ENCODE results near the gene AGXT2. TPM values are rescaled to one million over a fixed set of nuclear protein-coding genes. Genes with fewer than 3 reads are reported as not detected.

AGXT2 gene
- total and polyA plus RNA-seq, 9 of the 15 experiments (the other 6 are each of a cell fraction or from before 2014, with no cell fraction given), result not detected

- TF ChIP-seq, protein P1, sequence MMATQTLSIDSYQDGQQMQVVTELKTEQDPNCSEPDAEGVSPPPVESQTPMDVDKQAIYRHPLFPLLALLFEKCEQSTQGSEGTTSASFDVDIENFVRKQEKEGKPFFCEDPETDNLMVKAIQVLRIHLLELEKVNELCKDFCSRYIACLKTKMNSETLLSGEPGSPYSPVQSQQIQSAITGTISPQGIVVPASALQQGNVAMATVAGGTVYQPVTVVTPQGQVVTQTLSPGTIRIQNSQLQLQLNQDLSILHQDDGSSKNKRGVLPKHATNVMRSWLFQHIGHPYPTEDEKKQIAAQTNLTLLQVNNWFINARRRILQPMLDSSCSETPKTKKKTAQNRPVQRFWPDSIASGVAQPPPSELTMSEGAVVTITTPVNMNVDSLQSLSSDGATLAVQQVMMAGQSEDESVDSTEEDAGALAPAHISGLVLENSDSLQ (IDR thresholded peaks at IDR 0.05), result no peak
These were observed 88.4 kb downstream of the AGXT2 start (continued) for GRCh38 chr5:34959323-34959722.

DNA sequence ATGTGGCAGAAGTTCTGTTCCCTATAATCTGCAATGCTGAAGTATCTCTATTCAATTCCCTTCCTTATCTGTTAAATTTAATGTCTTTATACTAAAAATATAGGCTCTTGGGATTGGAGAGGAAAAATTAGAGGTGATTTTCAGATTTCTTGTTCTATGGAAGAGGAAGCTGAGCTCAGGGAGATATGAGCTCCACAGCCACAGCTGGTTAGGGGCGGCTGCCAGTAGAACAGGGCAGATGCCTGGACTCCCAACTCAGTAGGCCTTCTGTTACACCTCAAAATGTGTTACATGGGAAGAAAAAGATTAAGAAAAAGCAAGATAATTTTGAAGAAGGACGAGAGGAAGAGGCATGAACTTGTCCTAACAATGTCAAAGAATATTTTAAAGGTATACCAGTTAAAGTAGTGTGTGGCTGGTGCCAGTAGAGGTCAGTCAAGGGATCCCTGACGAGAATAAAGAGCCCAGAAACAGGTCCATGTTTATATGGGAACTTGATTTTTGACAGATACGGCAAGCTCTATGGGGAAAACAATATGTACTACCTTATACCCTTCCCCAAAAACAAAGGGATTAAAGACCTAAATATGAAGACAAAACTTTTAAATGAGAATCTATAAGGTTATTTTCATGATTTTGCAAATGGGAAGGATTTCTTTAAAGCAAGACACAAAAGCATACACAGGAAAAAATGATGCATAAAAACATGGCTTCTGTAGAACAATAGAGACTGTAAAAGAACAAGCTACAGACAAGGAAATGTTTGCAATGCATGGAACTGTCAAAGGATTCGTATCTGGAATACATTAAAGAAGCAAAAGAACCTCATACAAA is 89.7 kb downstream of the AGXT2 start:
- peaks cover 36% of the 10 kb centered on the region for H3K36me3 ChIP-seq (ENCODE audit: control insufficient read depth, insufficient read depth, low read length)
- H3K4me1 ChIP-seq (replicated peaks in 1 of 2; ENCODE audit: control insufficient read depth in 2 of 2, insufficient read depth in 2 of 2, low read length in 2 of 2), result no peaks in the 10 kb centered on the region
- POLR2A ChIA-PET, result interaction anchor here (0.8 to 1.1 kb wide), 2 partner anchors 9 to 28 kb away, joined by 3 to 4 read pairs; no protein-coding TSS in a partner anchor
- H3K9ac ChIP-seq (ENCODE audit: insufficient read depth in 1 of 2, low read depth in 2 of 2, low read length in 2 of 2), result no peak overlapping the region
- intact Hi-C loops (cut with micrococcal nuclease) (loop anchor here (1.0 kb wide), 1 partner anchor 45 kb away; no protein-coding TSS in a partner anchor), in situ Hi-C loops (cut with MboI) (no loop called here)
- DNase-seq (ENCODE audit: extremely low read depth in 1 of 4, low spot score in 3 of 4) (peak; percentile 43 to 54 (median 46)), FAIRE-seq (peak; percentile 83), ATAC-seq (peak; percentile 91)
- H3K27ac ChIP-seq (ENCODE audit: extremely low read depth, low read depth, low read length), result no peak overlapping the region
- no peaks in the 10 kb centered on the region for H4K20me1 ChIP-seq (replicated peaks; ENCODE audit: control insufficient read depth, insufficient read depth, low read length)
- H3K4me3 ChIP-seq, result no peak overlapping the region
- BruUV-seq (replicated peaks), result no TSS peak
- no peak overlapping the region for H2AFZ ChIP-seq (ENCODE audit: low read depth, low read length)
- H3K79me2 ChIP-seq (ENCODE audit: control insufficient read depth, insufficient read depth, low read length), result no peaks in the 10 kb centered on the region
- no peaks in the 10 kb centered on the region for H3K27me3 ChIP-seq (ENCODE audit: control insufficient read depth in 2 of 2, insufficient read depth in 2 of 2, low read length in 2 of 2)
- CTCF ChIA-PET (ENCODE audit: low intra/inter-chr PET ratio), result interaction anchor here (1.3 kb wide), 1 partner anchor 45 kb away, joined by 8 read pairs; no protein-coding TSS in a partner anchor
- no peak overlapping the region for H3K4me2 ChIP-seq (ENCODE audit: insufficient read depth, low read length)
- WGBS (ENCODE audit: insufficient coverage, low coverage, missing lambda C conversion rate), result 43% methylated on average over 5 of the region's 5 CpGs
- H3K9me1 ChIP-seq (ENCODE audit: control insufficient read depth, insufficient read depth, low read length), result no peaks in the 10 kb centered on the region
- no peaks in the 10 kb centered on the region for H3K9me3 ChIP-seq (replicated peaks; ENCODE audit: control insufficient read depth, insufficient read depth, low read depth, low read length)
- TF ChIP-seq CBX3 (IDR thresholded peaks at IDR 0.05; ENCODE audit: borderline replicate concordance in 1 of 2, low read length in 2 of 2) (no peak), ZNF143 (CRISPR knock-in tag; IDR thresholded peaks at IDR 0.05) (no peak), RAD21 (CRISPR knock-in tag; conservative IDR thresholded peaks at IDR 0.05 in 1 of 2, IDR thresholded peaks at IDR 0.05 in 1 of 2) (peak in 1 of 2 experiments; percentile 32; a peak in 2 of 4 replicates), CREM (IDR thresholded peaks at IDR 0.05; ENCODE audit: low read depth) (0 out of 2 replicates have a peak, but pooled peaks have one; percentile 6), PML (IDR thresholded peaks at IDR 0.05; ENCODE audit: low read length) (no peak), KDM1A (IDR thresholded peaks at IDR 0.05) (no peak), ZNF436 (CRISPR knock-in tag; IDR thresholded peaks at IDR 0.05) (no peak), NELFE (IDR thresholded peaks at IDR 0.05; ENCODE audit: insufficient read depth, insufficient read length) (no peak), PRMT5 (CRISPR knock-in tag; IDR thresholded peaks at IDR 0.05) (no peak), POLR2H (tag; IDR thresholded peaks at IDR 0.05; ENCODE audit: low read depth) (no peak), ZKSCAN1 (IDR thresholded peaks at IDR 0.05; ENCODE audit: low read depth, low read length) (no peak), SREBF2 (CRISPR knock-in tag; IDR thresholded peaks at IDR 0.05) (no peak)
- TF ChIP-seq, protein P2, sequence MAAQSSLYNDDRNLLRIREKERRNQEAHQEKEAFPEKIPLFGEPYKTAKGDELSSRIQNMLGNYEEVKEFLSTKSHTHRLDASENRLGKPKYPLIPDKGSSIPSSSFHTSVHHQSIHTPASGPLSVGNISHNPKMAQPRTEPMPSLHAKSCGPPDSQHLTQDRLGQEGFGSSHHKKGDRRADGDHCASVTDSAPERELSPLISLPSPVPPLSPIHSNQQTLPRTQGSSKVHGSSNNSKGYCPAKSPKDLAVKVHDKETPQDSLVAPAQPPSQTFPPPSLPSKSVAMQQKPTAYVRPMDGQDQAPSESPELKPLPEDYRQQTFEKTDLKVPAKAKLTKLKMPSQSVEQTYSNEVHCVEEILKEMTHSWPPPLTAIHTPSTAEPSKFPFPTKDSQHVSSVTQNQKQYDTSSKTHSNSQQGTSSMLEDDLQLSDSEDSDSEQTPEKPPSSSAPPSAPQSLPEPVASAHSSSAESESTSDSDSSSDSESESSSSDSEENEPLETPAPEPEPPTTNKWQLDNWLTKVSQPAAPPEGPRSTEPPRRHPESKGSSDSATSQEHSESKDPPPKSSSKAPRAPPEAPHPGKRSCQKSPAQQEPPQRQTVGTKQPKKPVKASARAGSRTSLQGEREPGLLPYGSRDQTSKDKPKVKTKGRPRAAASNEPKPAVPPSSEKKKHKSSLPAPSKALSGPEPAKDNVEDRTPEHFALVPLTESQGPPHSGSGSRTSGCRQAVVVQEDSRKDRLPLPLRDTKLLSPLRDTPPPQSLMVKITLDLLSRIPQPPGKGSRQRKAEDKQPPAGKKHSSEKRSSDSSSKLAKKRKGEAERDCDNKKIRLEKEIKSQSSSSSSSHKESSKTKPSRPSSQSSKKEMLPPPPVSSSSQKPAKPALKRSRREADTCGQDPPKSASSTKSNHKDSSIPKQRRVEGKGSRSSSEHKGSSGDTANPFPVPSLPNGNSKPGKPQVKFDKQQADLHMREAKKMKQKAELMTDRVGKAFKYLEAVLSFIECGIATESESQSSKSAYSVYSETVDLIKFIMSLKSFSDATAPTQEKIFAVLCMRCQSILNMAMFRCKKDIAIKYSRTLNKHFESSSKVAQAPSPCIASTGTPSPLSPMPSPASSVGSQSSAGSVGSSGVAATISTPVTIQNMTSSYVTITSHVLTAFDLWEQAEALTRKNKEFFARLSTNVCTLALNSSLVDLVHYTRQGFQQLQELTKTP (IDR thresholded peaks at IDR 0.05; ENCODE audit: low read depth in 1 of 2, partially characterized antibody in 2 of 2), result no peak

All from K562 (cell line).